ENCODE results near the gene PCDHGB3.

DNA sequence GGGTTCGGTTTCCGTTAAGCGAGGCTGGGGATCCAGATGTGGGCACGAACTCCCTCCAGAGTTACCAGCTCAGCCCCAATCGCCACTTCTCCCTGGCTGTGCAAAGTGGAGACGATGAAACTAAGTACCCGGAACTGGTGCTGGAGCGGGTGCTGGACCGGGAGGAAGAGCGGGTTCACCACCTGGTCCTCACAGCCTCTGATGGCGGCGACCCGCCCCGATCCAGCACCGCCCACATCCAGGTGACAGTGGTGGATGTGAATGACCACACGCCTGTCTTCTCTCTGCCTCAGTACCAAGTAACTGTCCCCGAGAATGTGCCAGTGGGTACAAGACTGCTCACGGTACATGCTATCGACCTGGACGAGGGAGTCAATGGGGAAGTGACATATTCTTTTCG, 13.3 kb downstream of the PCDHGB3 start:
- TF ChIP-seq, protein P1, sequence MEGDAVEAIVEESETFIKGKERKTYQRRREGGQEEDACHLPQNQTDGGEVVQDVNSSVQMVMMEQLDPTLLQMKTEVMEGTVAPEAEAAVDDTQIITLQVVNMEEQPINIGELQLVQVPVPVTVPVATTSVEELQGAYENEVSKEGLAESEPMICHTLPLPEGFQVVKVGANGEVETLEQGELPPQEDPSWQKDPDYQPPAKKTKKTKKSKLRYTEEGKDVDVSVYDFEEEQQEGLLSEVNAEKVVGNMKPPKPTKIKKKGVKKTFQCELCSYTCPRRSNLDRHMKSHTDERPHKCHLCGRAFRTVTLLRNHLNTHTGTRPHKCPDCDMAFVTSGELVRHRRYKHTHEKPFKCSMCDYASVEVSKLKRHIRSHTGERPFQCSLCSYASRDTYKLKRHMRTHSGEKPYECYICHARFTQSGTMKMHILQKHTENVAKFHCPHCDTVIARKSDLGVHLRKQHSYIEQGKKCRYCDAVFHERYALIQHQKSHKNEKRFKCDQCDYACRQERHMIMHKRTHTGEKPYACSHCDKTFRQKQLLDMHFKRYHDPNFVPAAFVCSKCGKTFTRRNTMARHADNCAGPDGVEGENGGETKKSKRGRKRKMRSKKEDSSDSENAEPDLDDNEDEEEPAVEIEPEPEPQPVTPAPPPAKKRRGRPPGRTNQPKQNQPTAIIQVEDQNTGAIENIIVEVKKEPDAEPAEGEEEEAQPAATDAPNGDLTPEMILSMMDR (conservative IDR thresholded peaks at IDR 0.05 in 1 of 2, IDR thresholded peaks at IDR 0.05 in 1 of 2; ENCODE audit: extremely low read depth in 1 of 2, insufficient read depth in 1 of 2, low read depth in 1 of 2, low read length in 2 of 2), result no peak
- TF ChIP-seq EZH2 (IDR thresholded peaks at IDR 0.05; ENCODE audit: borderline replicate concordance, low read length), result no peak
